NCI-H1694 (cell line): ENCODE measurements around the gene TOLLIP.

Source experiments
- DNase-seq: peaks from one replicate; lab custom pipeline; 2025; lab: John Stamatoyannopoulos, UW

Gene TOLLIP

GRCh38 chr11:1310772-1311468, 1.5 kb upstream of the TOLLIP start:
- DNase-seq: no peak

GRCh38 chr11:1310318-1310687, 871 bp upstream of the TOLLIP start:
- no peak for DNase-seq

DNA sequence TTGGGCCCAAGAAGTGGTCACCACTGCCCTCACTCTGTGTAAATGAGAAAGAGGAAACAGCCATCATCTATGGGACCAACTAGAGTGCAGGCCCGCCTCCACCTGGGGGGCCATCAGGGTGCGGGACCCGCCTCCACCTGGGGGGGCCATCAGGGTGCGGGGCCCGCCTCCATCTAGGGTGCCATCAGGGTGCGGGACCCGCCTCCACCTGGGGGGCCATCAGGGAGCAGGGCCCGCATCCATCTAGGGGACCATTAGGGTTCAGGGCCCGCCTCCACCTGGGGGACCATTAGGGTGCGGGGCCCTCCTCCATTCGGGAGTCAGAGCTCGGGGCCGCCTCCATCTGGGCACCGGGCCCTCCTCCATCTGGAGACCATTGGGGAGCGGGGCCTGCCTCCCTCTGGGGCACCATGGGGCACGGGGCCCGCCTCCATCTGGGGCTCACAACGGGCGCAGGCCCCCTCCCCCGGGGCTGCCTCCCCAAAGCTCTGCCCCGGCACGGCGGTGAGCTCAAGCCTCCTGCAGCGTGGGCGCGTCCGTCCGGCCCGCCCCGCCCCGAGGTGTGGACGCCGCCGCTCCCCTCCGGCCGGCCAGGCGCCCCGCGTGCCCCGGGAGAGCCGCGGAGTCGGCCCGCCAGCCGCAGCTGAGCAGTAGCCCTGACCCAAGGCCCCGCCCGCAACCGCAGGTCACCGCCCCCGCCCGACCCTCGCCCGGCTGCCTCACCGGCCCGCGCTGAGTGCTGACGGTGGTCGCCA, 512 bp downstream of the TOLLIP start:
- DNase-seq: no peak

GRCh38 chr11:1307998-1308742, 1.3 kb downstream of the TOLLIP start:
- no peak for DNase-seq

- DNase-seq: no peak
Observed at GRCh38 chr11:1307163-1307870, 2.1 kb downstream of the TOLLIP start.

GRCh38 chr11:1306186-1307162, 3.0 kb downstream of the TOLLIP start:
- no peak for DNase-seq

DNA sequence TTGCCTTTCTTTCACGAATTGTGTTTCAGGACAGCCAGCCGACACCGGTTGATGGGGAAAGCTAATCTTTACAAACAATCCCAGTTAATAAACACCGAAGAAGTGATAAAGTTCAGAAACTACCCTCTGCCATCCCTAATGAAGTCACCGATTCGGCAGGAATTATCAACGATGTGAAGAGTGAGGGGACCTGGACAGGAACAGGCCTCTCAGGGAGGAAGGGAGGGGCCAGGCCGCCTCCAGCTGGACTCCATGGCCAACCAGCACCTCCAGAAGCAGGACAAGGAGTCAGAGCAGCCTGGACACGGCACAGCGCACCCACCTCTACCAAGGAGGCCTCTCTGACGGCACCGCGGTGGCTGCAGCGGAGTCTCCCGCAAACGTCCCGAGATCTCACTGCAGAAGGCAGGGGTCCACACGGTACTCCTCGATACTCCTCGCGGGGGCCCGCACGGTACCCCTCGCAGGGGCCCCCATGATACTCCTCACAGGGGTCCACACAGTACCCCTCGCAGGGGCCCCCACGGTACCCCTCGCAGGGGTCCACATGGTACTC, 3.9 kb downstream of the TOLLIP start:
- DNase-seq: no peak

GRCh38 chr11:1305063-1305495, 4.4 kb downstream of the TOLLIP start:
- DNase-seq: no peak

DNA sequence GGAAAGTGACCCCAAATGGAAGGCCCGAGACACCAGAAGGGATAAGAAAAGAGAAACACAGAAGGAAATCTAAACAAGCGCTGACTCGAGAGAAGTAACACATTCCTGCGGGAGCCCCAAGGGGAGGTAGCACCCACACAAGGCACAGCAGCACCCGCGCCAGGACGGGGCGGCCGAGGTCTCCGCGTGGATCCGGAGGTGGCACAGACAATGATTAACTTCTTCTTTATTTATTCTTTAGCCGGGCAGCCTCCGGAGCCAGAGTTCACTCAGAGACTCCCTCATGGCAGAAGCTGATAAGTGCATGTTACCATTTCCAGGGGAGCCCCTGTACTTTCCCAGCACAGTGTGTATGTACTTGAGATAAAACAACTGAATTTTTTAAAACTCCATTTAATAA, 5.1 kb downstream of the TOLLIP start:
- no peak for DNase-seq

DNA sequence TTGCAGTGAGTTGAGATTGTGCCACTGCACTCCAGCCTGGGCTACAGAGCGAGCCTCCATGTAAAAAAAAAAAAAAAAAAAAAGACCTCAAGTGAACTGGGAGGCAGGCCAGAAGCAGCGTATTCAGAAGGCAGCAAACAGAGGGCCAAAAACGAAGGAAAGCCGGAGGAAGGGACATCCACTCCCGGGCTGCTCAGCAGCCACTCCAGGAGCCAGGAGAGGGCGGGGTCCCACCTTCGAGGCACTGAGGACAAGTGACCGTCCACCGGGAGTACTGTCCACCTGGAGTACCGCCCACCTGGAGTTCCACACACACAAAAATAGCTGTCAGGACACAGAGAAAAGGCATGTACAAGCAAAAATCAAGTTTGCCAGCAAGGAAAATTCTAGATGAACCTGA, 5.5 kb downstream of the TOLLIP start:
- no peak for DNase-seq

DNA sequence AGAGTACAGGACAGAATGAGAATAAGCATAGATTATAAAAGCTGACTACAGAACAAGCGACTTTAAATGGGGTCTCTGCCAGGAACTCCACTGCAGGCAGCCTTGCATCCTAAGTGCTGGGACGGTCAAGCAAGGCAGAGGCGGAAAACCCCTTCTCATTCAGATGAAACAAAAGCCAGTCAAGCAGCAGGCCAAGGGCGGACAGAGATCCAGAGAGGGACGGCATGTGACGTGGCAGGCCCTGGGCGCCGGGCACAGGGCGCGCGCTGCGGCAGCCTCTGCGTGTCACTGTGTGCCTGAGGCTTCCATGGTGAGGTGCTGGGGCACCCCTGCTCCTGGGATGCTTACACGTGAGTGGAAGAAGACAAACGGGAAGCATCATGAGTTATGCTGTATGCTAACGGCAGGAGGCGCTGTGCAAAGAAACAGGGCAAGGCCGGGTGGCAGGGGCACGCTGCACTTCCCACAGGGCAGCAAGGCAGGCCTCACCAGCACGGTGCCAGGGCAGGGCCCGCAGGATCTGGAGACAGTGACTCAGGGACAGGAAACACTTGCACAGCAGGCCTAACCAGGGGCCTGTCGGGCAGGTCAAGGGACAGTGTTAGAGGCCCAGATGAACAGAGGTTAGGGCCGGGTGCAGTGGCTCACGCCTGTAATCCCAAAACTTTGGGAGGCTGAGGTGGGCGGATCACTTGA, 6.2 kb downstream of the TOLLIP start:
- DNase-seq: no peak

- no peak for DNase-seq
Observed at GRCh38 chr11:1302461-1303125, 6.8 kb downstream of the TOLLIP start.

DNA sequence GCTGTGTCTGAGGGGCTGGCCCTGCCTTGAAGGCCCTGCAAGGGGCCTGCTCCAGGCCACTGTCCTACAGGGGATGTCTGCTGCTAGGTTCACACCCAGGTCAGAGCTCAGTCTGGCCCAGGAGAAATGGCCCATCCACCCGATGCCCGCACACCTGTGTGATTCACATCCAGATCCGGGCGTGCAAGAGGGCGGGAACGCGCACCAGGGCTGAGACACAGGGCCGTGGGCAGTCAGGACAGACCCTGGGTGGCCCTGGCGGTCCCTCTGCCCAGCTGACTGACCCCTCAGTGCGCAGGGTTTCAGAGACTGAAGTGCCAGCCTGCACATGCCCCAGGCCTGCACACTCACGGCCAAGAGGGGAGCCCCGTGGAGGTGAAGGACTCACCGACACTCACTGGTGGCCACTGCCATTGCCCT, 7.4 kb downstream of the TOLLIP start:
- no peak for DNase-seq

GRCh38 chr11:1301220-1302000, 8.0 kb downstream of the TOLLIP start:
- no peak for DNase-seq

- no peak for DNase-seq
Observed at GRCh38 chr11:1300569-1301187, 8.8 kb downstream of the TOLLIP start.

GRCh38 chr11:1300121-1300520, 9.3 kb downstream of the TOLLIP start:
- DNase-seq: no peak

DNA sequence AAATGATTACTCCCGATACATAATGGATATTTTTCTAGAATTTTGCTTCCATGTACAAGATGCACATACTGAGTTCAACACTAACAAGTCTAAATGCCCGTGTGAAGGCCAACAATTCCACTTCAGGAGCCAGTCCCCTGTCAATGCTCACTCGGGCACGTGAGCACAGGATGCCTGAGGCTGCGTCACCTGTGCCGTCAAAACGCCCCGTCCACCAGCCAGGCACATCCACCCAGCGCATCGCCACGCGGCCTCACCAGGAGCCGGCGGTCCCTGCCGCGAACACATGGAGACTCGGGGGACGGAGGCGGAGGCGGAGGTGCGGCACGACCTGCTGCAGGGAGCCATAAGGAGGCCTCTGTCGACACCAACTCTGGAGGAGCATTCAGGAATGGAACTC, 9.8 kb downstream of the TOLLIP start:
- DNase-seq: no peak
